ENCODE data around the gene ENTHD1. TPM values are rescaled to one million over a fixed set of nuclear protein-coding genes. Genes with fewer than 3 reads are reported as not detected.
"Not testable (repeated sequence)": the region's sequence is repeated elsewhere in the genome, so short reads cannot be mapped to it uniquely, and the experiment has no call there.

The ENTHD1 gene
- total RNA-seq, 1 experiment from 2014 or later = not detected

GRCh38 chr22:39869797-39870196 lies 23.8 kb downstream of the ENTHD1 start:
- DNase-seq (ENCODE audit: low spot score); in situ Hi-C loops (cut with HindIII; ENCODE audit: low sequenced_read_pairs): not testable (repeated sequence)

- in situ Hi-C loops (cut with HindIII; ENCODE audit: low sequenced_read_pairs) = no loop called here
- DNase-seq (ENCODE audit: low spot score) = no peak
These were observed 24.8 kb downstream of the ENTHD1 start for GRCh38 chr22:39868741-39869140.

GRCh38 chr22:39859903-39860588 lies 33.5 kb downstream of the ENTHD1 start:
- DNase-seq (ENCODE audit: low spot score) = no peak
- in situ Hi-C loops (cut with HindIII; ENCODE audit: low sequenced_read_pairs) = loop anchor here (5.0 kb wide), 1 partner anchor 58 kb away; no protein-coding TSS in a partner anchor

- in situ Hi-C loops (cut with HindIII; ENCODE audit: low sequenced_read_pairs) = loop anchor here (5.0 kb wide), 1 partner anchor 54 kb away; no protein-coding TSS in a partner anchor
- DNase-seq (ENCODE audit: low spot score) = no peak
These were observed 37.0 kb downstream of the ENTHD1 start for GRCh38 chr22:39856588-39856987.

DNA sequence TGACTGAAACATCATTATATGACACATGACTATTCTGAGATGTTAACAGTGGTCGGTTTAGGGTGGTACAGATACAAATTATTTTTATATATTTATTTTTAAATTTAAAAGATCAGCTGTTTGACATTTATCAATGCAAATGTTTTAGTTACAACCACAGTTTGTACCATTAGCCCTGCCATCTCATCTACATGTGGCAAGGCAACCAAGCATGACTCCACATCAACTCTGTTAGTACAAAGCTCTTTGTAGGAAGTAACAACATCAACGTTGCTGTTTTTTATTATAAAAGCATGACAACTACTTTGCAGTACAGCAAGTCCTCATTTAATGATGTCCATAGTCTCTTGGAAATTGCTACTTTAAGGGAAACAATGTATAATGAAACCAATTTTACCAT lies 40.8 kb downstream of the ENTHD1 start:
- DNase-seq (ENCODE audit: low spot score) = no peak
- in situ Hi-C loops (cut with HindIII; ENCODE audit: low sequenced_read_pairs) = no loop called here

- in situ Hi-C loops (cut with HindIII; ENCODE audit: low sequenced_read_pairs) = no loop called here
These were observed 41.8 kb downstream of the ENTHD1 start for GRCh38 chr22:39851606-39852315.

GRCh38 chr22:39847477-39847876 lies 46.1 kb downstream of the ENTHD1 start:
- in situ Hi-C loops (cut with HindIII; ENCODE audit: low sequenced_read_pairs) = no loop called here
- no peak for DNase-seq (ENCODE audit: low spot score)

More at GRCh38 chr22:39851606-39852315, 41.8 kb downstream of the ENTHD1 start:
- no peak for DNase-seq (ENCODE audit: low spot score)

DNA sequence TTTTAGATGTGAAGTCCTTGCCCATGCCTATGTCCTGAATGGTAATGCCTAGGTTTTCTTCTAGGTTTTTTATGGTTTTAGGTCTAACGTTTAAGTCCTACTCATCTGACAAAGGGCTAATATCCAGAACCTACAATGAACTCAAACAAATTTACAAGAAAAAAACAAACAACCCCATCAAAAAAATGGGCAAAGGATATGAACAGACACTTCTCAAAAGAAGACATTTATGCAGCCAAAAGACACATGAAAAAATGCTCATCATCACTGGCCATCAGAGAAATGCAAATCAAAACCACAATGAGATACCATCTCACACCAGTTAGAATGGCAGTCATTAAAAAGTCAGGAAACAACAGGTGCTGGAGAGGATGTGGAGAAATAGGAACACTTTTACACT lies 47.0 kb downstream of the ENTHD1 start:
- DNase-seq (ENCODE audit: low spot score); in situ Hi-C loops (cut with HindIII; ENCODE audit: low sequenced_read_pairs): not testable (repeated sequence)

- no peak for DNase-seq (ENCODE audit: low spot score)
- in situ Hi-C loops (cut with HindIII; ENCODE audit: low sequenced_read_pairs) = no loop called here
These were observed 48.0 kb downstream of the ENTHD1 start for GRCh38 chr22:39845529-39845928.

- in situ Hi-C loops (cut with HindIII; ENCODE audit: low sequenced_read_pairs) = no loop called here
- DNase-seq (ENCODE audit: low spot score) = no peak
These were observed 53.5 kb downstream of the ENTHD1 start for GRCh38 chr22:39839917-39840510.

GRCh38 chr22:39839204-39839603 lies 54.4 kb downstream of the ENTHD1 start:
- in situ Hi-C loops (cut with HindIII; ENCODE audit: low sequenced_read_pairs) = no loop called here

DNA sequence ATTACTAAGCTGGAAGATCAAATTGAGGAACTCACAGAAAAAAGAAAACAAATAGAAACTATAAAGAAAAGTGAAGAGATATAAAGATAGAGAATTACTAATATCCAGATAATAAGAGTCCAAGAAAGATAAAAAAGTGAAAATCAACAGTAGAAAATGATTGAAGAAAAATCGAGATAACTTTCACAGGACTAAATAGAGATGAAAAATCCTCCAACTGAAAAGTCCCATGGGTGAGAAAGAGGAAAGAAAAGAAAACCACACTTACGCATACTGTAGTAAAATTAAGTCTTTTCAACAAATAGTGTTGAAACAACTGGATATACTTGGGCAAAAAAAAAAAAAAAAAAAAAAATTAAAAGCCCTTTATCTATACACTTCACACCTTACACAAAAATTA lies 60.0 kb downstream of the ENTHD1 start:
- in situ Hi-C loops (cut with HindIII; ENCODE audit: low sequenced_read_pairs) = no loop called here
- no peak for DNase-seq (ENCODE audit: low spot score)

More at GRCh38 chr22:39839204-39839603, 54.4 kb downstream of the ENTHD1 start:
- DNase-seq (ENCODE audit: low spot score) = no peak

DNA sequence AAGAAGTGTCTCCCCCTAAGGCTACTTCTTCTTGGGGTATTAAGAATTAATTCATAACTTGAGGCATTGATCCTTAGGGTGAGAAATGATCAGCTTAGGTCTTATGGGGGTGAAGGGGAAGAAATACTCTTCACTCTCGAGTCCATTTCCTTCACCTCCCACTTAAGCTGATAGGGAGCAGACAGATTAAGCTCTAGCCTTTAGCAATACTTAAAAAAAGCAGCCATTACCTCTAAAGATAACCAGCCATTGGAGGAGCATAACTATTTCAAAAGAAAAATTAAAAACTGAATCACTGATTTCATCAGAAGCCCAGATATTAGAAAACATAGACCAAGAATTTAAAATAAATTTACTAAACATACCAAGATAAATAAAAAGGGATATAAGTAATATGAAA lies 60.5 kb downstream of the ENTHD1 start:
- DNase-seq (ENCODE audit: low spot score) = no peak
- in situ Hi-C loops (cut with HindIII; ENCODE audit: low sequenced_read_pairs) = no loop called here

DNA sequence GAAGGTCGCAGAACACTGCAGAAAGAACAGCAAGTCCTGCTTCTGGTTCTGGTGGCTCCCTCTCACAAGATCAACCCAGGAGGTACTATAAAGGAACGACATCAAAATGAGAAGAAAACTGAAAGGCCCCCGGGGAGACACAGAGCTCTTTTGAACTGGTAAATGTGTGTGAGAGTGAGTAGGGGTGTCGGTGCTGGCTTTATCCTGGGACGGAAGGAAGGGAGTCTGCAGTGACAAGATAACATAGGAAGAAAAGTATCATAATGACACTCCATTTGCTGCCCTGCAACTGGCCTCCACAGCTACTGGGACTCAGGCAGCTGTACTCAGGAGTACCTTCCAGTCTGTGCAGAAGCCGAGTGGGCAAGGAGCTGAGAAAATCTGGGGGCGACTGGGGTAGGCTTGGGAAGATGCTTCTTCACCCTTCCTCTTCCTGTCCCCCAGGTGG lies 60.9 kb downstream of the ENTHD1 start:
- no peak for DNase-seq (ENCODE audit: low spot score)
- in situ Hi-C loops (cut with HindIII; ENCODE audit: low sequenced_read_pairs) = no loop called here

GRCh38 chr22:39825661-39826102 lies 67.9 kb downstream of the ENTHD1 start:
- DNase-seq (ENCODE audit: low spot score) = no peak
- in situ Hi-C loops (cut with HindIII; ENCODE audit: low sequenced_read_pairs) = no loop called here

GRCh38 chr22:39821008-39821407 lies 72.6 kb downstream of the ENTHD1 start:
- no peak for DNase-seq (ENCODE audit: low spot score)
- in situ Hi-C loops (cut with HindIII; ENCODE audit: low sequenced_read_pairs) = no loop called here

GRCh38 chr22:39820256-39820655 lies 73.3 kb downstream of the ENTHD1 start:
- no peak for DNase-seq (ENCODE audit: low spot score)
- in situ Hi-C loops (cut with HindIII; ENCODE audit: low sequenced_read_pairs) = no loop called here

- in situ Hi-C loops (cut with HindIII; ENCODE audit: low sequenced_read_pairs) = no loop called here
- no peak for DNase-seq (ENCODE audit: low spot score)
These were observed 74.1 kb downstream of the ENTHD1 start for GRCh38 chr22:39819429-39819828.

DNA sequence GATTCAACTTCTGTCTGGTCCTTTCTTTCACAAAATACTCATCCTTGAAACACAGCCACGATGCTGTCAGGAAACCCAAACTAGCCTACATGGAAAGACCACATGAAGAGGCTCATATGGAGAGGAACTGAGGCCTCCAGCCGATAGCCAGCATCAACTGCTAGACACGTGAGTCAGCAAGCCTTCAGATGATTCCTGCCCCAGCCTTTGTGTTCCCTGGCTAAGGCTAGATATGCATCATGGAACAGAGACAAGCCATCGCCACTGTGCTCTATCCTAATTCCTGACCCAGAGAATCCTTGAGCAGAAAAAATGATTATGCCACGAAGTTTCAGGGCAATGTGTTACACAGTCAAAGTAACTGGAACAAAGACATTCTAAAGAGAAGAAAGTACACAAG lies 75.5 kb downstream of the ENTHD1 start:
- no peak for DNase-seq (ENCODE audit: low spot score)
- in situ Hi-C loops (cut with HindIII; ENCODE audit: low sequenced_read_pairs) = no loop called here

DNA sequence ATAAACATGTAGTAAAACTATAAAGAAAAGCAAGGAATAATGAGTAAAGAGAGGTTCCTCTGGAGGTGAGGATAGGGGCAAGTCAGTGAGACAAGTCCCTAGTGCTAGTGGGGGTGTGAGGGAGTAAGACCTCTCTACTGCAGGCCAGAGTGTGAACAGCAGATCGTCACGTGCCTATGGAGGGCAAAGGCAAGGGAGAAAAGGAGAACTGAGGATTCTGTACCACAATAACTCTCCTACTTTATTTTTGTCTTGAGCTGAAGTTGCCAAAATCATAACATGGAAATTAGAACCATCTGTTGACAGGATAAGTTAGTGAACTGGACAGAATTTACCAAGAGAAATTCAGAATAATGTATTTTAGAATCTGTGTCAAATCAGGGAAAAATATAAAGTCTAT lies 77.6 kb downstream of the ENTHD1 start:
- no peak for DNase-seq (ENCODE audit: low spot score)
- in situ Hi-C loops (cut with HindIII; ENCODE audit: low sequenced_read_pairs) = no loop called here
